Activated naive CD4-positive, alpha-beta T cell treated with anti-CD3 and anti-CD28 coated beads, Interleukin-2, amount 50 U/mL, for 72 hours (primary cell): Measurements from ENCODE around the gene CCDC6. TPM values are rescaled to one million over a fixed set of nuclear protein-coding genes. Genes with fewer than 3 reads are reported as not detected.
A peak's percentile ranks its signal among the peaks of the same experiment; 100 is the strongest.
"Not testable (repeated sequence)": the region's sequence is repeated elsewhere in the genome, so short reads cannot be mapped to it uniquely, and the experiment has no call there.

Source experiments
- ATAC-seq, 2 donors: fragments of 150-1000 bp; cut with Tn5 transposase; 2 replicates each; pipeline ENCODE4 v1.10.0; 2021; ENCODE audit warnings: mild to moderate bottlenecking in 2 of 2, moderate library complexity in 2 of 2
- DNase-seq, 2 donors: peaks; one replicate each; pipeline ENCODE4 v3.0.0; 2021 to 2022; ENCODE audit warnings: low spot score in 2 of 2
- H3K27ac Mint-ChIP-seq, 2 donors: one replicate each; pipeline ENCODE4 v1.8.0; 2022; ENCODE audit warnings: mild to moderate bottlenecking in 2 of 2, mixed read lengths in 2 of 2
- H3K36me3 Mint-ChIP-seq, 2 donors: one replicate each; pipeline ENCODE4 v1.8.0; 2022; ENCODE audit warnings: mixed read lengths in 2 of 2
- H3K9me3 Mint-ChIP-seq, 2 donors: one replicate each; pipeline ENCODE4 v1.8.0; 2022; ENCODE audit warnings: mixed read lengths in 2 of 2
- total RNA-seq, 2 donors: library from RNA; stranded (reverse); gene quantifications; one replicate each; pipeline ENCODE4 v1.2.3, GENCODE V29; 2022

The CCDC6 gene
- 10 to 100 TPM; 28.9 to 66.0 TPM for total RNA-seq

- peak; percentile 90 to 93 for DNase-seq
- Mint-ChIP-seq H3K36me3 (peaks cover 27 to 35% of the 10 kb centered on the region in 2 donors), H3K27ac (peak within 1 kb of the TSS; percentile 99), H3K9me3 (no peaks in the 10 kb centered on the region)
- ATAC-seq, result peak; percentile 71 to 80
Observed at GRCh38 chr10:59906417-59907202, at the start of gene CCDC6. CCDC6 (minus strand) TSS chr10:59906556; CDS start chr10:59906424, 132 bp downstream.

GRCh38 chr10:59954296-59954695 is 47.9 kb upstream of the CCDC6 start:
- Mint-ChIP-seq H3K27ac (no peak overlapping the region), H3K9me3 (no peaks in the 10 kb centered on the region), H3K36me3 (no peaks in the 10 kb centered on the region)
- no peak for DNase-seq
- ATAC-seq, result no peak

GRCh38 chr10:59953711-59954110 is 47.4 kb upstream of the CCDC6 start:
- not testable (repeated sequence) for ATAC-seq

GRCh38 chr10:59950105-59950504 is 43.7 kb upstream of the CCDC6 start:
- no peak for DNase-seq
- no peak for ATAC-seq
- H3K27ac Mint-ChIP-seq, result no peak overlapping the region
- H3K9me3 Mint-ChIP-seq, result no peaks in the 10 kb centered on the region
- H3K36me3 Mint-ChIP-seq, result no peaks in the 10 kb centered on the region

More at GRCh38 chr10:59953711-59954110, 47.4 kb upstream of the CCDC6 start:
- not testable (repeated sequence) for H3K36me3 Mint-ChIP-seq, DNase-seq, H3K27ac Mint-ChIP-seq, H3K9me3 Mint-ChIP-seq

GRCh38 chr10:59949608-59950007 is 43.3 kb upstream of the CCDC6 start:
- H3K27ac Mint-ChIP-seq, result no peak overlapping the region
- H3K36me3 Mint-ChIP-seq, result no peaks in the 10 kb centered on the region
- H3K9me3 Mint-ChIP-seq, result no peaks in the 10 kb centered on the region
- no peak for ATAC-seq
- no peak for DNase-seq

- ATAC-seq (no peak), DNase-seq (no peak)
- Mint-ChIP-seq H3K27ac (no peak overlapping the region), H3K9me3 (no peaks in the 10 kb centered on the region), H3K36me3 (no peaks in the 10 kb centered on the region)
Observed at GRCh38 chr10:59945991-59946390, 39.6 kb upstream of the CCDC6 start.

- no peak overlapping the region for H3K27ac Mint-ChIP-seq
- ATAC-seq, result no peak
- H3K36me3 Mint-ChIP-seq, result no peaks in the 10 kb centered on the region
Observed at GRCh38 chr10:59945590-59945989, 39.2 kb upstream of the CCDC6 start.

GRCh38 chr10:59944339-59944935 is 38.1 kb upstream of the CCDC6 start:
- Mint-ChIP-seq H3K36me3 (no peaks in the 10 kb centered on the region), H3K9me3 (no peaks in the 10 kb centered on the region), H3K27ac (no peak overlapping the region)
- ATAC-seq (no peak), DNase-seq (no peak)

More at GRCh38 chr10:59945590-59945989, 39.2 kb upstream of the CCDC6 start:
- DNase-seq, result no peak
- H3K9me3 Mint-ChIP-seq, result no peaks in the 10 kb centered on the region

GRCh38 chr10:59942556-59942955 is 36.2 kb upstream of the CCDC6 start:
- no peak for DNase-seq
- H3K9me3 Mint-ChIP-seq, result no peaks in the 10 kb centered on the region
- H3K36me3 Mint-ChIP-seq, result no peaks in the 10 kb centered on the region
- H3K27ac Mint-ChIP-seq, result no peak overlapping the region
- ATAC-seq, result no peak

GRCh38 chr10:59937720-59938119 is 31.4 kb upstream of the CCDC6 start:
- ATAC-seq (no peak), DNase-seq (no peak)
- Mint-ChIP-seq H3K36me3 (no peaks in the 10 kb centered on the region), H3K27ac (no peak overlapping the region), H3K9me3 (no peaks in the 10 kb centered on the region)

GRCh38 chr10:59934701-59935100 is 28.3 kb upstream of the CCDC6 start:
- no peak overlapping the region for H3K27ac Mint-ChIP-seq
- peaks cover 0 to 2% of the 10 kb centered on the region in 2 donors for H3K9me3 Mint-ChIP-seq
- DNase-seq, result no peak
- no peaks in the 10 kb centered on the region for H3K36me3 Mint-ChIP-seq
- no peak for ATAC-seq

- H3K27ac Mint-ChIP-seq, ATAC-seq, DNase-seq, H3K36me3 Mint-ChIP-seq, H3K9me3 Mint-ChIP-seq: not testable (repeated sequence)
Observed at GRCh38 chr10:59930788-59931521, 24.6 kb upstream of the CCDC6 start.

GRCh38 chr10:59926086-59926485 is 19.7 kb upstream of the CCDC6 start:
- Mint-ChIP-seq H3K27ac (no peak overlapping the region), H3K9me3 (peaks cover 15 to 19% of the 10 kb centered on the region in 2 donors), H3K36me3 (peaks cover 16 to 19% of the 10 kb centered on the region in 2 donors)
- ATAC-seq (no peak), DNase-seq (no peak)

GRCh38 chr10:59922907-59923306 is 16.6 kb upstream of the CCDC6 start:
- H3K9me3 Mint-ChIP-seq, result peaks cover 15% of the 10 kb centered on the region in 2 donors
- no peak for ATAC-seq

GRCh38 chr10:59917922-59918321 is 11.6 kb upstream of the CCDC6 start:
- ATAC-seq, result no peak
- H3K36me3 Mint-ChIP-seq, result peaks cover 19 to 24% of the 10 kb centered on the region in 2 donors
- H3K27ac Mint-ChIP-seq, result no peak overlapping the region
- DNase-seq, result no peak
- H3K9me3 Mint-ChIP-seq, result peaks cover 14 to 20% of the 10 kb centered on the region in 2 donors

More at GRCh38 chr10:59922907-59923306, 16.6 kb upstream of the CCDC6 start:
- no peak for DNase-seq
- Mint-ChIP-seq H3K27ac (no peak overlapping the region), H3K36me3 (peaks cover 16 to 19% of the 10 kb centered on the region in 2 donors)

GRCh38 chr10:59913547-59914237 is 7.3 kb upstream of the CCDC6 start:
- peak in 1 of 2 donors; percentile 55 for ATAC-seq
- Mint-ChIP-seq H3K9me3 (peaks cover 5 to 11% of the 10 kb centered on the region in 2 donors), H3K27ac (no peak overlapping the region), H3K36me3 (peaks cover 5 to 15% of the 10 kb centered on the region in 2 donors)
- no peak for DNase-seq
